HG03139 (cell line): ENCODE data around the gene ARHGEF7.
"Not testable (repeated sequence)": the region's sequence is repeated elsewhere in the genome, so short reads cannot be mapped to it uniquely, and the experiment has no call there.

Experiments used
- ATAC-seq: cut with Tn5 transposase; IDR thresholded peaks from one replicate; pipeline ENCODE4 v1.9.1; 2021; ENCODE audit not compliant: unreplicated experiment

Gene ARHGEF7

DNA sequence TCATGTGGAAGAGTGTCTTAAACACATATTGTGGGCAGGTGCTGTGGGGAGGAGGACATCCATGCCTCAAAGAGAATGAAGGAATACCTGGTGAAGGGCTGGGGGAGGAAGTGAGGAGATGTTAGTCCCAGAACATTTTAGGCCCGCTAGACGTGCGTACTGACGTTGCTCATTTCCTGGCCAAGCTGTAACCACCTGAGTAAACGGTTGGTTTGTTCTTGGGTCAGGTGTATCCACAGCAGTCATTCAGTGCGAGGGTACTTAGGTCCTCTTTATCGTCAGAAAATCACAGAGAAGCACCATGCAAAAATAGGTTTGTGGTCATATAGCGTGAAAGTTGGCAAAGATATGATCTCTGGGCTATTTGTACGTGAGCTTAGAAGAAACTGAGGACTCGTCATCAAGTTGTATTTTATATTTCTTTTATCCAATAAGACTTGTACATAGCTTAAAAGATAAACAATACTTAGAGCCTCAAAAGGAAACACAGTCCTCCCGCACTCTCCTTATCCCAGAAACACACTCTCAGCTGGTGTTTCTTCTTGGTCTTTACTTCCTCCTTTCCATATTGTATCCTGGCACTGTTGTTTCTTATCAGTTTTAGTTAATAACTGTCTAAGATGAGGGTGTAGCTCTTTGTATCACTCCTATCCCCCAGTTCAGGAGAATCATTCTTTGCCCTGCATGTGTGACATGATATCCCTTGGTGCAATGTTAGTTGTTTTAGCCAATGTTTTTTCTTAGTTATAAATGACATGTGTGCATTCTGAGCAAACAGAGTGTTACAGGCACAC lies 52.0 kb downstream of the ARHGEF7 start:
- ATAC-seq, result no peak

DNA sequence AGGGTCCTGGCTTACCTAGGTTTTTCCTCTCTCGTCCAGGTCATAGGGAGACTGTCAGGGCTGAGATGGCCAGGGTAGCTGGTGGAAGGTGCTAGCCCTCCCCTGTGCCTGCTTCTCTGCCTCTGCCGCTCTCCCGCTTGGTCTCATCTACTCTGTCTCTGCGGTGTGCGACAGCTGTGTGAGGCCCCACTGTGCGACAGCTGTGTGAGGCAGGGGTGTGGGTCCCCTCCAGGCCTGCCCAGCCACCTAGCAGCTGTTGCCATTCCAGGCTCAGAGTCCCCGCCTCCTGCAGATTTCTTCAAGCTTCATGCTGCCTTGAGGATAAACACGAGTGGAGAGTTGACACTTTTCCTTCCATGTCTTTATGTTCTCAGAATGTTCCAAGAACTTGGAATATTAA lies 53.0 kb downstream of the ARHGEF7 start:
- no peak for ATAC-seq

DNA sequence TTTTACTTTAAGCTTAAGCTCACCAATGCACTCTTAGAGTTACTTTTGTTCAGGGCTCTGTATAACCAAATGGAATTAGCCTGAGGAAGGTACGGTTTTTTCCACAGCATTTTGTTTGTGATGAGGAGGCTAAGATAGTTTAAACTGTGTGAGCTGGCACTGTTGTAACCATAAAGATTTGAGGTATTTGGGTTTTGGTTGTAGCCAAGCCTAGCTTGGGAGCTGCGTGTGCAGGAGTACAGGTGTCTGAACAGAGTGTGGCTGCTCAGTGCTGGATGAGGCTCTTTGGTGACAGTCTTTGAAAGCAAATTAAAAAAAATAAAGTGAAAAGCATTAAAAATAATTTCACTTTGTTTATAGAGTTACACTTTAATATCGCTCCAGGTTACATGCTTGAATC lies 56.0 kb downstream of the ARHGEF7 start:
- ATAC-seq, result no peak

DNA sequence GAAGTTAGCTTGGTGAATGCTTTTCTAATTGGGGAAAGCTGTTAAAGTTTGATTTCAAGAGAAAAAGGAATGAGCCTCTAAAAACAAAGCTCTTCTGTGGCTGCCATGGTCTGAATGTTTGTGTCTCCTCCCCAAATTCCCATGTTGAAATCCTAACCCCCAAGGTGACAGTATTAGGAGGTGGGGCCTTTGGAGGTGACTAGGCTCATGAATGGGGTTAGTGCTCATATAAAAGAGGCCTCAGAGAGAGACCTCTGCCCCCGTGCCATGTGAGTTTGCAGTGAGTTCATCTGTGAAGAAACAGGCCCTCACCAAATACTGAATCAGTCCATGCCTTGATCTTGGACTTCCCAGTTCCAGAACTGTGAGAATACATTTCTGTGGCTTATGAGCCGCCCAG lies 56.5 kb downstream of the ARHGEF7 start:
- ATAC-seq, result no peak

DNA sequence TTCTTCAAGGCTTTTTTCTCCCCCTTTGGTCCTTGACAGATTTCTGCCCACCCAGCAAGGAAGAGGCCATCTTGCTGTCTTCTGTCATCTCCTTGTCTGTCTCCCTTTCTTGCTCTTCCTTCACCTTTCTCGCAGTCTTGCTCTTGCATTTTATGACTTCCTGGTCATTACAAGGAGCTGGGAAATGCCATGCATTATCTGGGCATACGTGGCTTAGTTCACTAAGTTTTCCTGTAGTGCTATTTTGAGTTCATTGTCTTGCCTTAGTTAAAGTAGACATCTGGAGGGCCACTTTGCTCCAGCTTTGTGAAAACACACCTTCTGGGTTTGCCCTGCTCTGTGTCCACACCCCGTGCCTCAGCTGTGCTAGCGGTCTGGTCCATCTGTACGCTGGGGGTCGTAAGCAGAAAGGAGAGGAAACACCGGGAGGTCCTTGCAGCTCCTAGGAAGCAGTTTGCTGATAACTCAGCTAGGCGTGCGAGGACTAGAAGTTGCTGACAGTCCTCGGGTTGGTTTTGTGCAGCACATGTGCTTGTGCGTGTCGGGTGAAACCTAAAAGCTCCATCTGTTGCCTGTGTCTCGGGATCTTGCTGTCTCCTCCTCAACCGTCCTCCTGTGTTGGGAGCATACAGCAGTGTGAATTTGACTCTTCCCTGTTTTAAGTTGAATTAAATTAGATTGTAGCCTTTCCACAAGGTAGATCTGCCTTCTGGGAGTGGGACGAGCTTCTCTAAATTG lies 59.4 kb downstream of the ARHGEF7 start:
- ATAC-seq, result no peak

DNA sequence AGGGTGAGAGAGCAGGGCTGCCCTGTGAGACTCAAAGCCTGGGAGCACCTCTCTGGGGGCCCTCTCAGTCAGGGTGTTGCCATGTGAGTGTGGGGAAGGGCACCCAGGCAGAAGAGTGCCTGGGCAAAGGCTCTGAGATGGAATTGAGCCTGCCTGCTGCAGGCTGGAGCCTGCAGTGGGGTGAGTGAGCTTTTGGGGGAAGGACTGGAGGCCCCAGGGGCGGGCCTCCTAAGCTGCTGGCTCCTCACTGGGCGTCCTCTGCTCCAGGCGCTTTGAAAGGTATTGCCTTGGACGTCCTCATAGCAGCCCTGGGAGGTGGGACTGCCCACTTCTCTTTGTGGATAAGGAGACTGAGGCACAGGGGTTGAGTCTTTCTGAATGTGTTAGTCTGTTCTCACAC lies 60.3 kb downstream of the ARHGEF7 start:
- no peak for ATAC-seq

DNA sequence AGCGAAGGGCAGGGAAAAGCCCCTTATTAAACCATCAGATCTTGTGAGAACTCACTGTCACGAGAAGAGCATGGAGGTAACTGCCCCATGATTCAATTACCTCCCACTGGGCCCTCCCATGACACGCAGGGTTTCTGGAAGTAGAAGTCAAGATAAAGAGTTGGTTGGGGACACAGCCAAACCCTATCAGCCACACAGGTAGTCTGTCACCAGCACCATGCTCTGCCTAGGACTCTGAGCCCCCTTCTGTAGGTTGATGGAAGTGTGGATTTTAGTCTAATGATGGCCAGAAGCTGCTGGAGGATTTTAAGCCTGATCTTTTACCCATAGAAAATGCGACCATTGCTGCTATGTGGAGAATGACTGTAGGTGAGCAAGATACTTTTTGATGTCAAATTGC lies 60.8 kb downstream of the ARHGEF7 start:
- ATAC-seq, result no peak

DNA sequence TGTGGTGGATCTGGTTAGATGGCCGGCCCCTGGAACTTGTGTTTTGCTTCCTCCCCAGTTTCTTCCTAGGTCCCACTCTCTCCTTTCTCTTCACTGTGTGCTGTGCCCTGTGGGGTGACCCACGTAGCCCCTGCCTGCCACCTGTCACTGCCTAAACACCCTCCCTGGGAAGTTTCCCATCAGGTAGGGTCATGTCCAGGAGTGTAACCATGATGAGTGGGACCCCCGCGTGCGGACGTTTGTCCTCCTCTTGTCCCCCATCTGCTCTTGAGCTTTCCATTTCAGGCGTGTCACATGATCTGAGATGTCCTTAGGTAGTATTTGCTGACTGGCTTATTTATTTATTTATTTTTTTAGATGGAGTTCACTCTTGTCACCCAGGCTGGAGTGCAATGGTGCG lies 61.3 kb downstream of the ARHGEF7 start:
- ATAC-seq, result no peak

DNA sequence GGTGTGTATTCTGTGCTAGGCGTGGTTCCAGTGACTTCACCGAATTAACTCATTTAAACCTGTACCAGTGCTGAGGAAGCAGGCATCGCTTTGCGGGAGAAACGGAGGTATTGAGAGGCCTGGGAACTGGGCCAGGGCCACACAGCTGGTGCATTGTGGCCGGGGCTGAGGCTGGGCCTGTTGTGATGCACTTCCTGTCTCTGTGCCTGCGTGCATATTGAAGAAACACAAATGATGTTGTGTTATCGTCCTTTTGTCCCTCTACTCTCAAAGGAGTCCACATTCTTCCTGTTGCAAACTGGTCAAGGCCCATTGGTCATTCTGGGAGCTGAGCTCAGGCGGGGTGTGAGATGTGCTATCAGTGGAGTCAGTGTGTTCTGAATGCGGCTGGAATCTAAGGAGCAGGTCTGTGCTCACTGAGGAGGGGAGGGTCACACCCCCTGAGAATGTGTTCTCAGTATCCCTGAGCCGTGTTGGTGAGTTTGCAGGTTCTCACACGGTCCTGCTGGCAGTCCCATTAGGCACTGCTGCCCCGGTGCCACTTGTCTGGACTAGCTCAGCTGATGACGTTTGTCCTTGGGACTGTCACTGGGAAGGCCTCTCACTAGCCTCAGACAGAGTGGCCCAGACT lies 62.1 kb downstream of the ARHGEF7 start:
- ATAC-seq, result peak; percentile 89

DNA sequence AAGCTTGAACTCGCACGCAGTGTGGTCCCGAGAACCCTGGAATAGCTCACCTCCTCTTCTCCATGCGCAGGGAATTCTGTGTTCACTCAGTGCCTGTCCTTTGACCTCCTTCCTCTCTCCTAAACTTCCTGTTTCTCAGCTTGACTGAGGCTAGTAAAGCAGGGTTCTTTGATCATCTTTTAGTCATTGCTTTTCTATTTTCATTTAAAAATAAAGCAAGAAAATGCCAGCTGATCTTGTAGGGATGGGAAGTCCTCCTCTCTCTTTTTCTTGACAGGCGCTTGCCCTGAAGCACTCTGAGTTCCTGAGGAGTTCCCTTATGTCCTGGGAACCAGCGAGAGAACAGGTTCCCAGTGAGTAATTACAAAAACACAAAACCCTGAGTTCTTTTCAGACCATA lies 62.8 kb downstream of the ARHGEF7 start:
- ATAC-seq, result no peak

DNA sequence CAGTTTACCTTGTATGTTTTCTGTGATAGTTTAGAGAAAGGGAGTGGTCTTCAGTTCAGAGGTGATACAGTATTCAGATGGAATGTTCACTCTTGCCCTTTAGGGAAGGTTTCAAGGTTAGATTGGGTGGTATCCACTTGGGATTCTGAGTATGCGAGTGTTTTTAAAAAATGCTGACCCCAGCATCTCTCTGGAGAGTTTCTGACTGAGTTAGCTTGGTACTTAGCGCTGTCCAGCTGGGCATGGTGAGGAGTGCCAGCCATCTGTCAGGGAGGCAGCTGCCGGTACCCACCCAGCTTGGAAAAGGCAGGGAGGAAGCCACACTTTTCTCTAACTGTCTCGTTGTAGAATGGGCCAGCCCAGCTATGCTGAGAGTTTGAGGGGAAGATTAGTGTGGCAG lies 63.3 kb downstream of the ARHGEF7 start:
- ATAC-seq, result no peak

DNA sequence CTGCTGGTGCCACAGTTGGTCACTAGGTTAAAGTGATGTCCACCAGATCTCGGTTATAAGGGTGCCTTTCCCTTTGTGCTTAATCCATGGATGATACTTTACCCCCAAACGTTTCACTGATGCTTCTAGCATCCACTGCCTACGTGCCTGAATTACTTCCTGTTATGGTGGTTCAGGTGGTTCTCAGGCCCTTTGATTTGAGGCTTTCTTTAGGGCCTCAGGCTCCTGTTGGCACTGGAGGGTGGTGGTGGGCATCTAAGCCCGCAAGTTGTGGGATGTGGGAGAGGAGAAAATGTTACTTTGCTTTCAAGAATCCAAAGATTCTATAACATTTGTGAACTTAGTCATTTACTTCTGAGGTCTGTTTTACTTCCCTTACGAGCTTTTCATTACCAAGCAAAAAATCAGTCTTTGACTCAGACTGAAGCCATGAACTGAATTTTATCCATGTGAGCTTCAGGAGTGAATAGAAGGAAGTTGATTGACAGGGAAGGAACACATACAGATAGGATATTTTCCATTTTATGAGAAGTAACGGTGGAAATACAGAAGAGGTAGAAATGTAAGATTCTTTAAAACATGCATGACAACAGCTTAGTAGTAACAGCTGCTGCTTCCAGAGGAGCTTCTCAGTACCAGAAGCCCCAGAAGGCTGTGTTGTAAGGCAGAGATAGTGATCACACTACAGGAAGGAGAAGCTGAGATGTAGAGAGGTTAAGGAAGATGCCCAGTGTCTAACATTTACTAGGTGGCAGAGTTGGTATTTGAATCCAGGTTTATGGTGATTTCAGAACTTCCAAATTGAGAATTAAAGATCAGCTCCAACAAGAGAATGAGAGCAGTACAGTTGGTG lies 65.0 kb downstream of the ARHGEF7 start:
- no peak for ATAC-seq

DNA sequence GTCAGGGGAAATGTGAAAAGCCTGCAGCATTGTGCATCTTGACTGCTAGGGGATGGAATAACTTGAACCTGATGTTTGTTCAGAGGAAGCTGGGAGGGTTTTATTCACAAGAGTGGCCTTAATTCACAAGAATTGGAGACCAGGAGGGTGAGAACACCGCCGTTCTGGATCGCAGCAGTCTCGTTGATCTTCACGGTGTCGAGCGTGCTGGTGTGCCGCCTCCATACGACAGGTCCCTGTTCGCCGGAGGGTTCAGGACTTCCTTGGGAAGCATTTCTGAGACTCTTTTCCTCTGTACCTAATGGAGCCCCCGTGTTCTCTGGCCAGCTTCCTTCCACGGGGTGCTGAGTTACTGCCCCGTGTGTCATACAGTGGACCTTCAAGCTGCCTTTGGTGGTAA lies 66.9 kb downstream of the ARHGEF7 start:
- ATAC-seq, result no peak

DNA sequence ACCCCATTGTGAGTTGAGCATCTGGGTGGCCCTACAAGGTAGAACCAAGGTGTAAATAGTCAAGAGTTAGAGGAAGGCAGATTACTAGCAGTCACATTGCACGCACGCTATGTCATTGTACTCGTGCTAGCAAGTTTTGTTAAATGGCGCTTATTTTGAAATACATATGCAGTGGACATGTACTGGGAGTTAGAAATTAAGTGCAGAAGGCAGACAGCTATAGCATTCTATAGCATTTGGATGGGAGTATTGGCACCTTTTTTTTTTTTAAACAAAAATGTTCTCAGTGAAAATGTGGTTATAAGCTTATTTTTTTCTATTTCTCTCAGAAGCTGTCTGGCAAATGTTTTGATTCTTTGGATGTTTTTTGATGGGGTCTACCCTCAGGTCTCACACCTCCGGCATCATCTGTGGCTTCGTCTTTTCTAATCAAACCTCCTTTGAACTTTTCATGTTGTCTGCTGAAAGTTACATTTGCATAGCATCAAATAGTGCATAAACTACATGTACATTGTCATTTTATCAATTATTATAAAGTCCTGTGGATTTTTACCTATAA lies 68.1 kb downstream of the ARHGEF7 start:
- ATAC-seq, result no peak

DNA sequence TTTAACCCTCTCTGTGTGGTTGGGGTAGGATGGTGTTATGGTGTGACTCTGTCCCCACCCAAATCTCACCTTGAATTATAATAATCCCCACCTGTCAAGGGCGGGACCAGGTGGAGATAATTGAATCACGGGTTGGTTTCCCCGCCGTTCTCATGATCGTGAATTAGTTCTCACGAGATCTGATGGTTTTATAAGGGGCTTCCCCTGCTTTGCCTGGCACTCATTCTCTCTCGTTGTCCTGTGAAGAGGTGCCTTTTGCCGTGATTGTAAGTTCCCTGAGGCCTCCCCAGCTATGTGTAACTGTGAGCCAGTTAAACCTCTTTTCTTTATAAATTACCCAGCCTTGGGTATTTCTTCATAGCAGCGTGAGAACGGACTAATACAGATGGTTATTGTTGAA lies 68.8 kb downstream of the ARHGEF7 start:
- no peak for ATAC-seq

DNA sequence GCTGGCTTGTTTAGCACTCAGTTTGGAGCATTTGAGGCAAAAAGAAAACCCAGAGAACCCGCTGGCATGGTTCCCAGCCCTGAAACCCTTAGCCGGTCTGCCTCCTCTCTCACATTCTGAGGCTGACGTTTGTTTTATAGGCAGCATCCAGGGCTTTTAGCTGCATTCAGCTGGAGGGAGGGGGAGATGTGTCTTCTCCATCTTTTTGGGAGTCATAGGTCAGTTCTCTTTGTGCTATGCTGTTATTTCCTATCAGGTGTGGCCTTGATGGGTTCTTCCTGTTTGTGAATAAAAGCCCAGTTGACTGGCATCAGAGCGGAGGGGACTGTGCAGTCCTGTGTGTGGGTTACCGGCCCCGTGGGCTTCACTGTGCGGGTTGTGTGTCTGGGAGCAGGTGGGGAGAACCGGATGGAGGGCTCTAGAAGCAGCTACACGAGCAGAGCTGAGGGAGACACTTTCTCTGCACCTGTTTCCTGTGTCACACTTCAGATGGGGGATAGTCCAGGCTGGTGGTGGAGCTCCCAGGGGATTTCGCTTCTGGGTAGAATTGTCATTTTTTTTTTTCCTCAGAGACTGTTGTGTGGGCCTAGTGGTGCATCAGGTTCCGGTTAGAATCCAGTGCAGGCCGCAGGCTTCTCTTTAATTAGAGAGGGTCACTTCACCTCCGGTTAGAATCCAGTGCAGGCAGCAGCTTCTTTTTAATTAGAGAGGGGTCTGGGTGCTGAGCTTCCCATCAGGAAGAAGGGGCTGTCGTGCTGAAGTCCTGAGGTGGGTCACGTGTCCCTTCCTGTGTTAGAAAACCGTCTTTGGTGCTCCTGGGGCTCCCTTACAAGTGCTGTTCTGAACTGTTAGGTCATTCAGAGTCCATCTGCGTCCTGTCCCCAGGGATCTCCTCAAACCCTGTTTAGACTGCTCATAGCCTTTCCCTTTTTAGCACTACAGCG lies 69.6 kb downstream of the ARHGEF7 start:
- ATAC-seq, result peak; percentile 88

DNA sequence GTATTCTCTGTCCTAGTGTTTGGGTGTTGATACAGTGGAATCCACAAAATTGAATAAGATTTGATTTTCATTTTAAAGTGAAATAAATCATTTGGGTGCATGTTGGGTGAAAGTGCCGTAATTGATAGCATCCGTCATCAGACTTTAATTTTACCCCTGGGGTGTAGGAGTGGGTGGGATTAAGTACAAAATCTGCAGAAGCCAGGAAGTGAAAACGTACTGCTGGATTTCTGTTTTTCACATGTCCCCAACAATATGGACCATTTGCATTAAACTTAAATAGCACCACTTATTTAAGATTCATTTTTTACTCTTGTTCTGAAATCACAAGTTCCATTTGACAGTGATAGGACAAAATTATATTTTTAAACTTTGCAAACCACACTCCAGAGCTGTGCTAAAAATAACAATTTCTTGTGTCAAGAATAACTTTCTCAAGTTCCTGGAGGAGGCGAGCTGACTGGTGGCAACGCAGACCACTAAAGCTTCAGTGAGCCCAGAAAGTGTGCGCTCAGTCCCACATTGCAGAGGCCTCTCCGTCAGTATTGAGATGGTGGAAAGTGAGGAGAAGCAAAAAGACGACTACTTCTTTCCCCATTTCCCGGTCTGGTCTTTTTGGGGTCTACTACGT lies 71.3 kb downstream of the ARHGEF7 start:
- no peak for ATAC-seq

DNA sequence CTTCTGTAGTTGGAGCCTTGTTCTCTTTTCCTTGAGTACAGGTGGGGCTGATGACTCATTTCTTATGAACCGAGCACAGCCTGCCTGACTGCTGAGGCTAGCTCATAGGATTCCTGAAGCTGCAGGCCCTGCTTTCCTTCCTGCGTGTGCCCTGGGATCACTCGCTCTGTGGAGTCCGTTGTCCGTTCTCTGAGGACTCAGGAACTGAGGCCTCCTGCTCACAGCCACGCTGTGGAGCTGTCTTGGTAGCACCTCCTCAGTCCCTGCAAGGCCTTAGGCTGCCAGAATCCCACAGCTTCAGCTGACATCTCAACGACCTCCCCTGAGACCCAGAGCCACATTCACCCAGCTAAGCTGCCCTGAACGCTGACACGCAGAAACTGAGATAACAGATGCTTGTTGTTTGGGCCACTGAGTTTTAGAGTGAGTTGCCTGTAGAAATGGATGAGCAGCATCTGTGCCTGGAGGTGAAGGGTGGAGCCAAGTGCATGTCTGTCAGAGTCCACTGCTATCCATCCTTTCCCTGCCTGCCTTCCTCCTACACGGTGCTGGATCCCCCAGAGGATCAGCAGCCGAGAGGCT lies 72.9 kb downstream of the ARHGEF7 start:
- no peak for ATAC-seq

DNA sequence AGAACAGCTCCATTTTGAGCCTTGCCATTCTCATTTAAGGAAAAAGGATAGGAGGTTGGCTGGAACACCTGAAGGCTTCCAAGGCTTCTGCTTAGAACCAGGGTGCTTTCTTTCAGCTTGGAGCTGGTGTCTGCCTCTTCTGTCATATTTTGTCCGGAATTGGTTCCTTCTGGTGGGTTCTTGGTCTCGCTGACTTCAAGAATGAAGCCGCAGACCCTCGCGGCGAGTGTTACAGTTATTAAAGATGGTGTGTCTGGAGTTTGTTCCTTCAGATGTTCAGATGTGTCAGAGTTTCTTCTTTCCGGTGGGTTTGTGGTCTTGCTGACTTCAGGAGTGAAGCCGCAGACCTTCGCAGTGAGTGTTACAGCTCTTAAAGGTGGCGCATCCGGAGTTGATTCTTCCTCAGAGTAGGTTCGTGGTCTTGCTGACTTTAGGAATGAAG lies 74.0 kb downstream of the ARHGEF7 start:
- ATAC-seq, result not testable (repeated sequence)
